ENCODE data around the gene JARID2. TPM values are rescaled to one million over a fixed set of nuclear protein-coding genes. Genes with fewer than 3 reads are reported as not detected.

Gene JARID2
- total and polyA plus RNA-seq, 12 donors: 2.3 to 11.6 (median 8.7) TPM

- no peak overlapping the region for H3K4me3 ChIP-seq
- ATAC-seq (peak in 2 of 8 donors; percentile 44 to 47), DNase-seq (no peak)
- peak overlapping the region in 1 of 10 donors; percentile 33 for H3K27ac ChIP-seq
- H3K36me3 ChIP-seq: no peaks in the 10 kb centered on the region
- intact Hi-C loops (cut with DNase I): no loop called here
- peaks cover 0 to 10% (median 0%) of the 10 kb centered on the region in 11 donors for H3K9me3 ChIP-seq
- H3K27me3 ChIP-seq: no peaks in the 10 kb centered on the region
- TF ChIP-seq CTCF (IDR thresholded peaks at IDR 0.05): no peak
- H3K4me1 ChIP-seq: peaks cover 0 to 32% (median 0%) of the 10 kb centered on the region in 9 donors
- WGBS, 2 donors: 84 to 85% methylated on average over 4 of the region's 4 CpGs
These were observed 298.5 kb downstream of the JARID2 start for GRCh38 chr6:15544321-15544900.

GRCh38 chr6:15546591-15546990, 300.7 kb downstream of the JARID2 start:
- Histone ChIP-seq H3K36me3 (no peaks in the 10 kb centered on the region), H3K27ac (no peak overlapping the region), H3K4me1 (peaks cover 0 to 36% (median 19%) of the 10 kb centered on the region in 9 donors), H3K9me3 (peaks cover 0 to 10% (median 0%) of the 10 kb centered on the region in 11 donors), H3K27me3 (no peaks in the 10 kb centered on the region), H3K4me3 (no peak overlapping the region)
- intact Hi-C loops (cut with DNase I): no loop called here
- 94 to 96% methylated on average over 5 of the region's 5 CpGs for WGBS, 2 donors
- DNase-seq (no peak), ATAC-seq (no peak)
- no peak for TF ChIP-seq CTCF (IDR thresholded peaks at IDR 0.05)

GRCh38 chr6:15547400-15547799, 301.5 kb downstream of the JARID2 start:
- H3K27ac ChIP-seq: no peak overlapping the region
- no peak for DNase-seq
- WGBS, 2 donors: 80 to 83% methylated on average over 5 of the region's 5 CpGs
- no peaks in the 10 kb centered on the region for H3K27me3 ChIP-seq
- H3K9me3 ChIP-seq: peaks cover 0 to 10% (median 0%) of the 10 kb centered on the region in 11 donors
- H3K36me3 ChIP-seq: no peaks in the 10 kb centered on the region
- TF ChIP-seq CTCF (IDR thresholded peaks at IDR 0.05): no peak
- H3K4me1 ChIP-seq: peaks cover 4 to 44% (median 27%) of the 10 kb centered on the region in 9 donors
- no peak overlapping the region for H3K4me3 ChIP-seq
- intact Hi-C loops (cut with DNase I): no loop called here
- ATAC-seq: no peak

GRCh38 chr6:15549371-15549770, 303.5 kb downstream of the JARID2 start:
- no peaks in the 10 kb centered on the region for H3K27me3 ChIP-seq
- TF ChIP-seq CTCF (IDR thresholded peaks at IDR 0.05): no peak

More at GRCh38 chr6:15549371-15549770, 303.5 kb downstream of the JARID2 start:
- Histone ChIP-seq H3K9me3 (peaks cover 0 to 2% (median 0%) of the 10 kb centered on the region in 11 donors), H3K27ac (no peak overlapping the region), H3K4me1 (peaks cover 4 to 54% (median 36%) of the 10 kb centered on the region in 9 donors), H3K4me3 (no peak overlapping the region), H3K36me3 (no peaks in the 10 kb centered on the region)
- intact Hi-C loops (cut with DNase I): no loop called here
- ATAC-seq: no peak
- DNase-seq: no peak
- 88 to 92% methylated on average over 13 to 14 of the region's 14 CpGs for WGBS, 2 donors

Measured in heart right ventricle (tissue), 16 donors.